Measurements from ENCODE around the gene SLC44A4. TPM values are rescaled to one million over a fixed set of nuclear protein-coding genes. Genes with fewer than 3 reads are reported as not detected.

The SLC44A4 gene
- total RNA-seq, 1 donor from 2014 or later, result 0.52 TPM

DNA sequence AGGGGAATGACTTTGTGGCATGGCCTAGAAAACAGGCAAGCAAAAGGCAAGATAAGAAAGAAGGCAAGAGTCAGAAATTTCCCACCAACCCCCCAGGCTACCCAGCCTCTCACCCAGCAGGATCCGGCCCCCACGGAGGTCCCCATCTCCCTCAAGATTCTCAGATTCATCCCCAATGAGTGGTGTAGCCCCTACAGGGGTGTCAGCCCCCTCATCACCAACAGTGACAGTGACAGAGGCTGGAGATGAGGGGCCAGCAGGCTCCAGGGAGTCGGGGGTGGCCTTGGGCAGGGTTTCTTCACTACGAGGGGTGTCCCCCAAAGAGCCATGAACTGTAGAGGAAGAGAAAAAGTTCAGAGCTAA is 17.7 kb upstream of the SLC44A4 start:
- Histone ChIP-seq H3K36me3 (ENCODE audit: control insufficient read depth in 3 of 3, insufficient read depth in 3 of 3, low read length in 3 of 3) (peaks cover 15 to 30% (median 22%) of the 10 kb centered on the region in 3 donors), H3K27ac (ENCODE audit: low read depth, low read length) (peak overlapping the region; percentile 12), H3K4me3 (ENCODE audit: low read length in 3 of 3) (peak overlapping the region; percentile 43 to 95 (median 58)), H3K9ac (ENCODE audit: low read depth in 1 of 3, low read length in 3 of 3) (peak overlapping the region; percentile 23 to 97 (median 61)), H3K27me3 (ENCODE audit: control insufficient read depth in 3 of 3, insufficient read depth in 3 of 3, low read length in 3 of 3) (no peaks in the 10 kb centered on the region), H3K4me1 (ENCODE audit: control insufficient read depth in 3 of 3, insufficient read depth in 3 of 3, low read length in 3 of 3) (peaks cover 18 to 22% (median 21%) of the 10 kb centered on the region in 3 donors), H3K9me3 (ENCODE audit: control insufficient read depth in 3 of 3, low read length in 3 of 3) (no peaks in the 10 kb centered on the region)

DNA sequence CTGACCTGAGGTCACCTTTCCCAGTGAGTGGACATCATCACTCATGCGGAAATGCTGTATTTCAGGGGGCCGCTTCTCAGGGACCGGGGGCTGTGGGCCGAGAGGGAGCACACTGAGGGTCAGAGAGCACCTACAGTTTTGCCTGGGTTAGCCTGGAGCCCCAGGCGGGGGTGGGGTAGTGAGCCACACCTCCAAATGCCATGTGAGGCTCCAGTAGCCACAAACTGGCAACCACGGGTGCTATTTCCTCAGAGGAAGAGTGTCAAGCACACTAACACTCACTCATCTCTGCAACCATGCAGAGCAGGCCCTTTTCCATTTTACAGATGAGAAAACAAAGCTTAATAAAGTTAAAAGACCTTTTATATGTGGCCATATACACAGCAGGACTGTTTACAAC is 14.0 kb upstream of the SLC44A4 start:
- H3K27ac ChIP-seq (ENCODE audit: low read depth, low read length), result no peak overlapping the region
- H3K27me3 ChIP-seq (ENCODE audit: control insufficient read depth in 3 of 3, insufficient read depth in 3 of 3, low read length in 3 of 3), result no peaks in the 10 kb centered on the region
- H3K36me3 ChIP-seq (ENCODE audit: control insufficient read depth in 3 of 3, insufficient read depth in 3 of 3, low read length in 3 of 3), result peaks cover 33 to 53% (median 36%) of the 10 kb centered on the region in 3 donors
- no peak overlapping the region for H3K4me3 ChIP-seq (ENCODE audit: low read length in 3 of 3)
- H3K9ac ChIP-seq (ENCODE audit: low read depth in 1 of 3, low read length in 3 of 3), result no peak overlapping the region
- no peaks in the 10 kb centered on the region for H3K9me3 ChIP-seq (ENCODE audit: control insufficient read depth in 3 of 3, low read length in 3 of 3)
- peaks cover 4 to 6% (median 6%) of the 10 kb centered on the region in 3 donors for H3K4me1 ChIP-seq (ENCODE audit: control insufficient read depth in 3 of 3, insufficient read depth in 3 of 3, low read length in 3 of 3)

GRCh38 chr6:31889331-31889972 is 10.7 kb upstream of the SLC44A4 start:
- Histone ChIP-seq H3K9ac (ENCODE audit: low read depth in 1 of 3, low read length in 3 of 3) (no peak overlapping the region), H3K27ac (ENCODE audit: low read depth, low read length) (no peak overlapping the region), H3K36me3 (ENCODE audit: control insufficient read depth in 3 of 3, insufficient read depth in 3 of 3, low read length in 3 of 3) (peaks cover 53 to 63% (median 56%) of the 10 kb centered on the region in 3 donors), H3K9me3 (ENCODE audit: control insufficient read depth in 3 of 3, low read length in 3 of 3) (no peaks in the 10 kb centered on the region), H3K27me3 (ENCODE audit: control insufficient read depth in 3 of 3, insufficient read depth in 3 of 3, low read length in 3 of 3) (no peaks in the 10 kb centered on the region), H3K4me1 (ENCODE audit: control insufficient read depth in 3 of 3, insufficient read depth in 3 of 3, low read length in 3 of 3) (no peaks in the 10 kb centered on the region), H3K4me3 (ENCODE audit: low read length in 3 of 3) (no peak overlapping the region)

- no peak overlapping the region for H3K4me3 ChIP-seq (ENCODE audit: low read length in 3 of 3)
- no peaks in the 10 kb centered on the region for H3K4me1 ChIP-seq (ENCODE audit: control insufficient read depth in 3 of 3, insufficient read depth in 3 of 3, low read length in 3 of 3)
- H3K9ac ChIP-seq (ENCODE audit: low read depth in 1 of 3, low read length in 3 of 3), result no peak overlapping the region
- H3K9me3 ChIP-seq (ENCODE audit: control insufficient read depth in 3 of 3, low read length in 3 of 3), result no peaks in the 10 kb centered on the region
- H3K27me3 ChIP-seq (ENCODE audit: control insufficient read depth in 3 of 3, insufficient read depth in 3 of 3, low read length in 3 of 3), result no peaks in the 10 kb centered on the region
- no peak overlapping the region for H3K27ac ChIP-seq (ENCODE audit: low read depth, low read length)
- peaks cover 61 to 67% (median 62%) of the 10 kb centered on the region in 3 donors for H3K36me3 ChIP-seq (ENCODE audit: control insufficient read depth in 3 of 3, insufficient read depth in 3 of 3, low read length in 3 of 3)
Observed at GRCh38 chr6:31888276-31889258, 9.8 kb upstream of the SLC44A4 start.

- Histone ChIP-seq H3K9ac (ENCODE audit: low read depth in 1 of 3, low read length in 3 of 3) (no peak overlapping the region), H3K9me3 (ENCODE audit: control insufficient read depth in 3 of 3, low read length in 3 of 3) (no peaks in the 10 kb centered on the region), H3K27me3 (ENCODE audit: control insufficient read depth in 3 of 3, insufficient read depth in 3 of 3, low read length in 3 of 3) (no peaks in the 10 kb centered on the region), H3K27ac (ENCODE audit: low read depth, low read length) (no peak overlapping the region), H3K36me3 (ENCODE audit: control insufficient read depth in 3 of 3, insufficient read depth in 3 of 3, low read length in 3 of 3) (peaks cover 64 to 66% (median 66%) of the 10 kb centered on the region in 3 donors), H3K4me1 (ENCODE audit: control insufficient read depth in 3 of 3, insufficient read depth in 3 of 3, low read length in 3 of 3) (no peaks in the 10 kb centered on the region), H3K4me3 (ENCODE audit: low read length in 3 of 3) (no peak overlapping the region)
Observed at GRCh38 chr6:31887173-31888007, 8.6 kb upstream of the SLC44A4 start.

GRCh38 chr6:31886541-31886991 is 7.8 kb upstream of the SLC44A4 start:
- no peak overlapping the region for H3K4me3 ChIP-seq (ENCODE audit: low read length in 3 of 3)
- no peaks in the 10 kb centered on the region for H3K4me1 ChIP-seq (ENCODE audit: control insufficient read depth in 3 of 3, insufficient read depth in 3 of 3, low read length in 3 of 3)
- H3K9me3 ChIP-seq (ENCODE audit: control insufficient read depth in 3 of 3, low read length in 3 of 3), result no peaks in the 10 kb centered on the region
- H3K9ac ChIP-seq (ENCODE audit: low read depth in 1 of 3, low read length in 3 of 3), result no peak overlapping the region
- H3K27ac ChIP-seq (ENCODE audit: low read depth, low read length), result no peak overlapping the region
- no peaks in the 10 kb centered on the region for H3K27me3 ChIP-seq (ENCODE audit: control insufficient read depth in 3 of 3, insufficient read depth in 3 of 3, low read length in 3 of 3)
- peaks cover 62 to 67% (median 66%) of the 10 kb centered on the region in 3 donors for H3K36me3 ChIP-seq (ENCODE audit: control insufficient read depth in 3 of 3, insufficient read depth in 3 of 3, low read length in 3 of 3)

DNA sequence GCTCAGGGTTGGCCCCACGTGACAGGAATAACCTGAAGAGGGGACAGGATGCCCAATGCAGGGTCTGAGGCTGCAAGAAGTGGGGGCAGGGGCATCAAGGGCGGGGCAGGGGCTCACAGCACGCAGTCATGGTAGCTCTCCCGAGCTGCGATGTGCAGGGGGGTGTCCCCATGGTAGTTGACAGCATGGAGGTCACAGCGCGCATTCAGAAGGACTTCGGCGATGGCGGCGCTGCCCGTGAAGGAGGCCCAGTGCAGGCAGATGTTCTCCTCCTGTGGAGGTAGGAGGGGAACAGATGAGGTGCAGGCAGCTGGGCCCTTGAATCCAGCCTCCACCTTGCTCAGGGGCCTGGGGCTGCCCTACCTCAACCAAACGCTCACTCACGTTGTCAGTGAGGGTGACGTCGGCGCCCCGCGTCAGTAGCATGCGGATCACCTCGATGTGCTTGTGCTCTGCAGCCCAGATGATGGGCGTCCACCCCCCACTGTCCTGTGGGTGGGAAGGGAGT is 5.8 kb upstream of the SLC44A4 start:
- Histone ChIP-seq H3K27me3 (ENCODE audit: control insufficient read depth in 3 of 3, insufficient read depth in 3 of 3, low read length in 3 of 3) (no peaks in the 10 kb centered on the region), H3K9me3 (ENCODE audit: control insufficient read depth in 3 of 3, low read length in 3 of 3) (no peaks in the 10 kb centered on the region), H3K27ac (ENCODE audit: low read depth, low read length) (no peak overlapping the region), H3K9ac (ENCODE audit: low read depth in 1 of 3, low read length in 3 of 3) (no peak overlapping the region), H3K4me1 (ENCODE audit: control insufficient read depth in 3 of 3, insufficient read depth in 3 of 3, low read length in 3 of 3) (no peaks in the 10 kb centered on the region), H3K36me3 (ENCODE audit: control insufficient read depth in 3 of 3, insufficient read depth in 3 of 3, low read length in 3 of 3) (peaks cover 78 to 81% (median 80%) of the 10 kb centered on the region in 3 donors), H3K4me3 (ENCODE audit: low read length in 3 of 3) (no peak overlapping the region)

- no peak overlapping the region for H3K9ac ChIP-seq (ENCODE audit: low read depth in 1 of 3, low read length in 3 of 3)
- no peaks in the 10 kb centered on the region for H3K27me3 ChIP-seq (ENCODE audit: control insufficient read depth in 3 of 3, insufficient read depth in 3 of 3, low read length in 3 of 3)
- no peaks in the 10 kb centered on the region for H3K4me1 ChIP-seq (ENCODE audit: control insufficient read depth in 3 of 3, insufficient read depth in 3 of 3, low read length in 3 of 3)
- no peak overlapping the region for H3K27ac ChIP-seq (ENCODE audit: low read depth, low read length)
- peaks cover 72 to 74% (median 73%) of the 10 kb centered on the region in 3 donors for H3K36me3 ChIP-seq (ENCODE audit: control insufficient read depth in 3 of 3, insufficient read depth in 3 of 3, low read length in 3 of 3)
- no peak overlapping the region for H3K4me3 ChIP-seq (ENCODE audit: low read length in 3 of 3)
- H3K9me3 ChIP-seq (ENCODE audit: control insufficient read depth in 3 of 3, low read length in 3 of 3), result no peaks in the 10 kb centered on the region
Observed at GRCh38 chr6:31883676-31884075, 4.9 kb upstream of the SLC44A4 start.

DNA sequence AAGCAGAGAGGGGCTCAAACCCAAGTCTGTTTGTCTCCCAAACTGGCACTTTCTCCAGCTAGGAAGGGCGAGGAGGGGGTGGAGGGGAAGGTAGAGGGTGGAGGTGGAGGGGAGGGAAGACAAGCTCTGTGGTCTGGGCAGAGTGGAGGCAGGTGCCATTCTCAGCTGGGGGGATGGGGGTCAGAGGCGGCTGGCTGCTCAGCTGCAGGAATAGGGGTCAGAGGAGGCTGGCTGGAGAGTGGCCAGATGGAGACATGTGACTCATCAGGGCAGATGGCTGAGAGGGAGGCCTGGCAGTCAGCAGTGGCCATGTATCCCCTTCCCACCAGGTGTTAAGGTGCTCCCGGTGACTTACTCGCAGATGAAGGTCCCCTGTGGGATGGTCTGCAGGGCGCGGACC is 3.5 kb upstream of the SLC44A4 start:
- Histone ChIP-seq H3K9ac (ENCODE audit: low read depth in 1 of 3, low read length in 3 of 3) (no peak overlapping the region), H3K27ac (ENCODE audit: low read depth, low read length) (no peak overlapping the region), H3K27me3 (ENCODE audit: control insufficient read depth in 3 of 3, insufficient read depth in 3 of 3, low read length in 3 of 3) (no peaks in the 10 kb centered on the region), H3K9me3 (ENCODE audit: control insufficient read depth in 3 of 3, low read length in 3 of 3) (no peaks in the 10 kb centered on the region), H3K4me3 (ENCODE audit: low read length in 3 of 3) (no peak overlapping the region), H3K36me3 (ENCODE audit: control insufficient read depth in 3 of 3, insufficient read depth in 3 of 3, low read length in 3 of 3) (peaks cover 59 to 62% (median 61%) of the 10 kb centered on the region in 3 donors), H3K4me1 (ENCODE audit: control insufficient read depth in 3 of 3, insufficient read depth in 3 of 3, low read length in 3 of 3) (peaks cover 0 to 2% (median 0%) of the 10 kb centered on the region in 3 donors)
